Regular cardiac myocyte (primary cell): ENCODE data around the gene RPS18. TPM values are rescaled to one million over a fixed set of nuclear protein-coding genes. Genes with fewer than 3 reads are reported as not detected.

Experiments
- total RNA-seq: library from RNA; depleted of rRNA; stranded (reverse); fragments of >200 nt; gene quantifications from 2 replicates; pipeline ENCODE4 v1.2.3, GENCODE V29; 2014

Gene RPS18
- total RNA-seq: 3,557 and 4,080 TPM in 2 replicates

DNA sequence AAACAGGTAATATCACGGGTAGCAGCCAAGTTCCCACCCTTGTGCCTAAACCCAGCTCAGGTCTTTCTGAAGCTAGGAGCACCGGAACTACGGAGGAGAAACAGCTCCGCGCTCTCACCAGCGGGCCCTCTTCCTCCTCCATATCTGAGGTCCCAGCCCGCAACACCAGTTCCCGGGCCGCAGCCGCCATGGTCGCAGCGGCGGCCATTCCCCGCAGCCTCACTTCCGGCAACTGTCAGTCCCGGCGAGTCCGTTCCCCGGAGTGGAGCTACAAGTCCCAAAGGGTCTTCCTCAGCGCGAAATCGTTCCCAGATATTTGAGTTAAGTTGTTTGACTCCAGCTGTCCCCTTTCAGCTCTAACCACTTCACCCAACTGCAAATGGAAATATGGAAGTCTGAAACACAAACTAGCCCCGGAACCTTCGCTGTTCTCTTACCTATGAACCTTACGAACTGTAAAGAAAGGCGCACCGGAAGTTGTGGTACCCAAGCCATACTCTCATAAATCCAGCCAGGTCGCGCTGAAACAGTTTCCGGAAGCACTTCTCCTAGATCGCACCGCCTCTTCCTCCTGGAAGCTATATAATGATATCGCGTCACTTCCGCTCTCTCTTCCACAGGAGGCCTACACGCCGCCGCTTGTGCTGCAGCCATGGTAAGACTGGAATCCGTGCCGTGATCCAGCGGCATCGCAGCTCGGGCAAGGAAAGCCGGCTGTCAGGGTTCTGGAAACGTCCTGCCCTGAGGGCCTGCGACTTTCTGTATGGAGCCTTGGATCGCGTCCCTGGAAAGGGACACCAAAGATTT is at the start of gene RPS18, which contains the start of gene VPS52:
TSS of gene RPS18 (plus strand) at position 608 of the 807 bp plus-strand sequence. CDS start at position 653, 45 bp downstream.
TSS of gene VPS52 (minus strand) at position 409 of the 807 bp plus-strand sequence. CDS start at position 208, 201 bp downstream.

GRCh38 chr6:33276864-33277662 is 5.2 kb downstream of the RPS18 start, which contains the start of gene B3GALT4:
B3GALT4 (plus strand) TSS chr6:33277123; CDS start chr6:33277420, 297 bp downstream.

DNA sequence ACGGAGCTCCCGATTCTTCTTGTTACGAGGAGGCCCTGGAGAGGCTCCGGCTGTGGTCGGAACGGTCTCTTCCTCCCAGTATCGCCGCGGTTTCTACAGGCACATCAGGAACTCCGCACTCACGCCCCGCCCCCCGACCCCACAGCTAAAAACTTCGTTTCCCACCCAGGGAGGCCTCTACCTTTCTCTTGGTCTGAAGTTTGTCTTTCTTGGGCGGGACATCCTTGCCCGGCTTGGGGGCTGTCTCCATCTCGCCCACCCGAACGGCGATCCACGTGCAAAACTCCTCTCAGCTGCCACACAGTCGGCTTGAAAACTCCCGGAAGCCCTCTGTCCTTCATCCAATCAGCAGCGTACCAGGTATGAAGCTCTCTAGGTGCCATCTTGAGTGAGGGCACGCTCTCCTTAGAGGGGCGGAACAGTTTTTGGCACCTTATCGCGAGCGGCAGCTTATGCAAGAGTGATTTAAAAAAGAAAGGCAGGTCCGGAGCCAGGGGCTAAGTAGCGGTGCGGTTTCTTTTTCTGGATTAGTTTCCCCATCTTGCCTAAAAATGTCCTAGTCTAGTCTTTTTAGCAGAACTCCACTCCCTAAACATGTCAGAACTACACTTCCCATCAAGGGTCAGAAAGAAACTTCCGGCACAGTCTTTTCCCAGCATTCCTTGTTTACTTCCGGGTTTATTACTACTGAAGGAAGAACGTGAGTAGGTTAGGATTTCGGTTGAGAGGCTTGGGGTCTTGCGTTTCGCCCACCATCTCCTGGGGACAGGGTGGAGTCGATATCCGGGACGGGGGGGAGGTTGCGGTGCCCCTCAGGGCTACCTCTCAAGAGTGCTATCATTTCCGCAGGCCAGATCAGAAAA is 17.3 kb downstream of the RPS18 start, which contains the start of the genes PFDN6 and WDR46:
TSS of gene PFDN6 (plus strand) at position 681 of the 863 bp plus-strand sequence. CDS start 256 bp downstream, outside the sequence.
TSS of gene WDR46 (minus strand) at position 319 of the 863 bp plus-strand sequence. CDS start at position 250, 69 bp downstream.

GRCh38 chr6:33298773-33299236 is 26.9 kb downstream of the RPS18 start, which contains the start of gene RGL2:
RGL2 (minus strand) TSS chr6:33298942; CDS start chr6:33298610, 332 bp downstream.

DNA sequence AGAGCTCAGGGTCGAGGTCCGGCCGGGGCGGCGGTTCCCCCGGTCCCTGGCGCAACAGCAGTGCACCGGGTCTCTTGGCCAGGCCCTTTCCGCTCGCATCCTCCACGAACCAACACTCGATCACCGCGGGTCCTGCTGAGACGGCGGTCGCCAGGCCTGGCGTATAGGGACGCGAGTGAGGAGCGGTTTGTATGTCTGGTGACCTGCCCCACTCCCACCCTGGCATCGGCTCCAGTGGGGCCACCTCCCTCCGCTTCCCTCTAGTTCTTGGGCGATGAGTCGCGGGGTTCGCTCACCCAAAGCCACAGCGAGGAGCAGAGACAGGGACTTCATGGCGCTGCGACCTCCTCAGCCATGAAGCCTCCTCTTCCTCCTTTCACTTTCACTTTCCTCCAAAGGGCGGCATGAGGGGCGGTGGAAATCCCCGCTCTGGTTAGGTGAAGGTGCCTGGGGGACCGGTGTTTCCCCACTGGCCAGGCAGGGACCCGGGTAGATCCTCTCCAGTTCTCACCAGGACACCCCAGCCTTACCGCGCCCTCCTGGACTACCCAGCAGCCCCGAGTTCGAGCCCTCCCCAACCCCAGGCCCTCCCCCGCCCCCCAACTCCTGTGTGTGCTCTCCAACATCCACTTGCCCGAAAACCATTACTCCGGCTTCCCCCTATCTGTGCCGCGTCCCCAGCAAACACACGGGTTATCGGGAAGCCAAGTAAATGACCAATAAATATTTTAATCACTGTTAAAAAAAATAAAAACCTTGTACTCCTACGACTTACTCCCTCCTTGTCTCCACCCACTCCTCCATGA is 42.0 kb downstream of the RPS18 start, which contains the start of gene TAPBP:
TSS of gene TAPBP (minus strand) at position 370 of the 806 bp plus-strand sequence. CDS start at position 333, 37 bp downstream.

GRCh38 chr6:33317669-33318425 is 46.0 kb downstream of the RPS18 start, which contains the start of gene ZBTB22:
ZBTB22 (minus strand) TSS chr6:33317744; CDS start chr6:33316916, 828 bp downstream.

Other genes starting within 250 kb of the RPS18 start
- 1.9 and 2.8 TPM in 2 replicates for gene HLA-DPA1, start 198.4 kb upstream of the RPS18 start, total RNA-seq
- 22.3 and 26.8 TPM in 2 replicates for gene HLA-DPB1, start 196.1 kb upstream of the RPS18 start, total RNA-seq
- gene COL11A2, start 79.6 kb upstream of the RPS18 start, total RNA-seq: 0.19 and 0.56 TPM in 2 replicates
- 22.8 and 23.8 TPM in 2 replicates for gene RXRB, start 71.4 kb upstream of the RPS18 start, total RNA-seq
- gene SLC39A7, start 71.2 kb upstream of the RPS18 start, total RNA-seq: 145 and 250 TPM in 2 replicates
- 4.6 and 9.0 TPM in 2 replicates for gene HSD17B8, start 67.4 kb upstream of the RPS18 start, total RNA-seq
- 22.8 TPM in 2 replicates for gene RING1, start 63.6 kb upstream of the RPS18 start, total RNA-seq
- gene VPS52, start 199 bp upstream of the RPS18 start, total RNA-seq: 33.8 and 34.1 TPM in 2 replicates
- gene B3GALT4, start 5.0 kb downstream of the RPS18 start, total RNA-seq: 1.5 and 2.5 TPM in 2 replicates
- gene WDR46, start 17.2 kb downstream of the RPS18 start, total RNA-seq: 106 and 132 TPM in 2 replicates
- gene PFDN6, start 17.5 kb downstream of the RPS18 start, total RNA-seq: 49.3 and 78.0 TPM in 2 replicates
- 17.5 and 20.1 TPM in 2 replicates for gene RGL2, start 26.9 kb downstream of the RPS18 start, total RNA-seq
- gene TAPBP, start 42.0 kb downstream of the RPS18 start, total RNA-seq: 29.5 and 50.7 TPM in 2 replicates
- 11.9 and 20.0 TPM in 2 replicates for gene ZBTB22, start 45.7 kb downstream of the RPS18 start, total RNA-seq
- gene DAXX, start 50.9 kb downstream of the RPS18 start, total RNA-seq: 37.8 and 57.7 TPM in 2 replicates
- gene KIFC1, start 119.7 kb downstream of the RPS18 start, total RNA-seq: 5.9 and 52.1 TPM in 2 replicates
- gene PHF1, start 138.9 kb downstream of the RPS18 start, total RNA-seq: 14.8 and 32.4 TPM in 2 replicates
- gene CUTA, start 146.0 kb downstream of the RPS18 start, total RNA-seq: 87.4 and 143 TPM in 2 replicates
- 2.7 and 2.8 TPM in 2 replicates for gene SYNGAP1, start 148.0 kb downstream of the RPS18 start, total RNA-seq
- 3.7 and 7.1 TPM in 2 replicates for gene ZBTB9, start 182.5 kb downstream of the RPS18 start, total RNA-seq